NOMO-1 treated with dmso at 0.1 percent for 144 hours (cell line): ENCODE data around the gene SCUBE3.

ENCODE experiments used
- DNase-seq: peaks from one replicate; lab custom pipeline; 2025; ENCODE audit not compliant: unreplicated experiment; lab: John Stamatoyannopoulos, UW

The SCUBE3 gene

GRCh38 chr6:35264550-35265274 is 51.0 kb downstream of the SCUBE3 start:
- no peak for DNase-seq

GRCh38 chr6:35265523-35265922 is 51.8 kb downstream of the SCUBE3 start:
- DNase-seq, result no peak

GRCh38 chr6:35267446-35267845 is 53.7 kb downstream of the SCUBE3 start:
- no peak for DNase-seq

GRCh38 chr6:35267897-35268296 is 54.1 kb downstream of the SCUBE3 start:
- DNase-seq, result no peak

GRCh38 chr6:35272005-35272404 is 58.2 kb downstream of the SCUBE3 start:
- DNase-seq, result no peak

GRCh38 chr6:35273822-35274559 is 60.2 kb downstream of the SCUBE3 start:
- no peak for DNase-seq

GRCh38 chr6:35275744-35276260 is 62.0 kb downstream of the SCUBE3 start:
- no peak for DNase-seq

- no peak for DNase-seq
Observed at GRCh38 chr6:35278708-35279107, 65.0 kb downstream of the SCUBE3 start.

GRCh38 chr6:35280903-35281302 is 67.1 kb downstream of the SCUBE3 start:
- no peak for DNase-seq

- no peak for DNase-seq
Observed at GRCh38 chr6:35282472-35282871, 68.7 kb downstream of the SCUBE3 start.

- no peak for DNase-seq
Observed at GRCh38 chr6:35283361-35283760, 69.6 kb downstream of the SCUBE3 start.

GRCh38 chr6:35287671-35288396 is 74.1 kb downstream of the SCUBE3 start:
- DNase-seq, result no peak

GRCh38 chr6:35288834-35289233 is 75.1 kb downstream of the SCUBE3 start:
- DNase-seq, result no peak

GRCh38 chr6:35291491-35291890 is 77.7 kb downstream of the SCUBE3 start:
- DNase-seq, result no peak

GRCh38 chr6:35292494-35292893 is 78.7 kb downstream of the SCUBE3 start:
- DNase-seq, result no peak

- DNase-seq, result no peak
Observed at GRCh38 chr6:35293681-35294080, 79.9 kb downstream of the SCUBE3 start.

GRCh38 chr6:35294308-35294945 is 80.7 kb downstream of the SCUBE3 start:
- no peak for DNase-seq

- no peak for DNase-seq
Observed at GRCh38 chr6:35295036-35295435, 81.3 kb downstream of the SCUBE3 start.

GRCh38 chr6:35295521-35296315 is 82.0 kb downstream of the SCUBE3 start:
- DNase-seq, result no peak

- no peak for DNase-seq
Observed at GRCh38 chr6:35296931-35297600, 83.3 kb downstream of the SCUBE3 start.
